Cardiac fibroblast (primary cell): Measurements from ENCODE around the gene NUDT4.
"Not testable (repeated sequence)": the region's sequence is repeated elsewhere in the genome, so short reads cannot be mapped to it uniquely, and the experiment has no call there.

Experiments used
- DNase-seq, 2 donors: peaks; one replicate each; pipeline versions ENCODE4 v3.0.0 to v3.0.0-alpha.2; 2010; ENCODE audit warnings: low read depth in 2 of 2
- H3K4me3 ChIP-seq, 2 donors: replicated peaks in 1 of 2; 1 replicate in 1 of 2; 2 replicates in 1 of 2; pipeline ENCODE4 v1.5.1; 2011; ENCODE audit warnings: low read depth in 2 of 2, low read length in 2 of 2, mild to moderate bottlenecking in 2 of 2, moderate library complexity in 1 of 2
- CTCF ChIP-seq: IDR thresholded peaks from one replicate; pipeline ENCODE4 v1.5.1; 2011; ENCODE audit warnings: low read depth, mild to moderate bottlenecking, low read length, inconsistent platforms

NUDT4 gene

DNA sequence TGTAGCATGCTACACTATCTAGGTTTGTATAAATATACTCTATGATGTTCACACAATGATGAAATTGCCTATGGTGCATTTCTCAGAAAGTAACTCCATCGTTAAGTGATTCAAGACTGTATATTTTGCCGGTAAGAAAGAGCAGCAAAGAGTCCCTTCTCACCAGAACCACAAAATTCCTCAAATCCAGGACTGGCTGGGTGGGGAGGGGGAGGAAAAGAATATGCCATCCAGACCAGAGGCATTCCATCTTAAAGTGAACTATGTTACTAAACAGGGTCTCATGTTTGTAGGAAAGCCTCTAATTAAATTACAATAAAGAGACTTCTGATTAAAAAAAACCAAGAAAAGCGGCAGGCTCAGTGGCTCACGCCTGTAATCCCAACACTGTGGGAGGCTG lies 52.6 kb downstream of the NUDT4 start:
- no peak for TF ChIP-seq CTCF
- no peak for DNase-seq

GRCh38 chr12:93432031-93432430 lies 54.3 kb downstream of the NUDT4 start:
- not testable (repeated sequence) for H3K4me3 ChIP-seq, DNase-seq

More for the DNA sequence above, 52.6 kb downstream of the NUDT4 start:
- no peak overlapping the region for H3K4me3 ChIP-seq

DNA sequence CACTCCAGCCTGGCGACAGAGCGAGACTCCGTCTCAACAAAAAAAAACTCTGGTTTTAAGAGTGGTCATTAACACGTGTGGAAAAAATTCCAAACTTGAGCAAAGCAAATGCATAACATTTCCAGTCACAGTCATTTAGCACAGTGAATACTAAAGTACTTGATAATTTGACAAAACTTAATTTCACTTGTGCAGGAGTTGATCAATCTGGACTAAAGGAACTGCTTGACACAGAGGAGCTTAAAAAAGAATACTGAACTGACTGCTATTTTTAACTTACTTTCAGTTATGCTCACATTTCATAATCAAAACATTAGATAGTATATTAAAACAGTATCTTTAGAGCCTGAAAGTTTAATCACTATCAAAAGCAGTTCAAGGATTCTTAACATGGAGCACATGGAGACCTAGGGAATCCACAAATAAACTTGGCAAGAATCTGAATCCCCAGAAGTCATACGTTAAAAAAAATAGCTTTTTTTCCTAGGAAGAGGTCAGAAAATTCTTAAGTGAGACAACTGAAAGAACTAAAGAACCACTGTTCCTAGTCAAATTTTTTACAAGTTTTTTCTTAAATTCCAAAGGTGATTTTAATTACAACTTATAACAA lies 56.6 kb downstream of the NUDT4 start:
- DNase-seq = peak in 1 of 2 donors; percentile 43
- TF ChIP-seq CTCF = no peak
- no peak overlapping the region for H3K4me3 ChIP-seq

GRCh38 chr12:93438266-93439050 lies 60.7 kb downstream of the NUDT4 start:
- DNase-seq = no peak
- no peak overlapping the region for H3K4me3 ChIP-seq
- no peak for TF ChIP-seq CTCF

GRCh38 chr12:93440043-93440835 lies 62.5 kb downstream of the NUDT4 start:
- DNase-seq = peak in 1 of 2 donors; percentile 46
- no peak for TF ChIP-seq CTCF
- H3K4me3 ChIP-seq = peak overlapping the region; percentile 68 to 76

- DNase-seq = peak in 1 of 2 donors; percentile 25
- H3K4me3 ChIP-seq = peak overlapping the region; percentile 68 to 76
- no peak for TF ChIP-seq CTCF
These were observed 63.4 kb downstream of the NUDT4 start for GRCh38 chr12:93441081-93441616.
